GM18951 (cell line): Measurements from ENCODE around the gene XYLB.
"Not testable (repeated sequence)": the region's sequence is repeated elsewhere in the genome, so short reads cannot be mapped to it uniquely, and the experiment has no call there.

Experiments
- POLR2A ChIP-seq: IDR thresholded peaks from 4 replicates; pipeline ENCODE4 v1.6.1; 2011; ENCODE audit warnings: mild to moderate bottlenecking; ENCODE audit not compliant: insufficient read length, insufficient read depth; ENCODE audit errors: extremely low read depth
- in situ Hi-C: fragments of 300-500 bp; cut with MboI; formaldehyde crosslinking; loops from one replicate; pipeline ENCODE4 v1.12.0; 2022; ENCODE audit warnings: low sequenced_read_pairs, mixed read lengths, inconsistent platforms; ENCODE audit not compliant: unreplicated experiment

The XYLB gene

GRCh38 chr3:38401246-38401962, 54.8 kb downstream of the XYLB start:
- in situ Hi-C loops: no loop called here
- TF ChIP-seq POLR2A: no peak

GRCh38 chr3:38404286-38404685, 57.7 kb downstream of the XYLB start:
- no peak for TF ChIP-seq POLR2A
- in situ Hi-C loops: no loop called here

- in situ Hi-C loops: no loop called here
- no peak for TF ChIP-seq POLR2A
Measured at GRCh38 chr3:38411591-38411990, 65.0 kb downstream of the XYLB start.

GRCh38 chr3:38420758-38421157, 74.2 kb downstream of the XYLB start:
- in situ Hi-C loops: not testable (repeated sequence)

GRCh38 chr3:38421679-38422336, 75.2 kb downstream of the XYLB start:
- TF ChIP-seq POLR2A: no peak
- in situ Hi-C loops: no loop called here

GRCh38 chr3:38426798-38427426, 80.3 kb downstream of the XYLB start:
- in situ Hi-C loops: not testable (repeated sequence)

GRCh38 chr3:38432871-38433658, 86.5 kb downstream of the XYLB start:
- in situ Hi-C loops: not testable (repeated sequence)

- in situ Hi-C loops: not testable (repeated sequence)
Measured at GRCh38 chr3:38433661-38434060, 87.1 kb downstream of the XYLB start.

- in situ Hi-C loops: not testable (repeated sequence)
Measured at GRCh38 chr3:38438436-38439069, 92.0 kb downstream of the XYLB start.

GRCh38 chr3:38443205-38443604, 96.6 kb downstream of the XYLB start:
- in situ Hi-C loops: not testable (repeated sequence)

GRCh38 chr3:38446085-38446686, 99.6 kb downstream of the XYLB start:
- in situ Hi-C loops: no loop called here
- no peak for TF ChIP-seq POLR2A

- in situ Hi-C loops: no loop called here
- no peak for TF ChIP-seq POLR2A
Measured at GRCh38 chr3:38446812-38447211, 100.2 kb downstream of the XYLB start.

- in situ Hi-C loops: no loop called here
- no peak for TF ChIP-seq POLR2A
Measured at GRCh38 chr3:38450853-38451252, 104.3 kb downstream of the XYLB start.
